DOHH2 (cell line): ENCODE results near the gene RGS2.

Source experiments
- H3F3A ChIP-seq: fragments of 200-600 bp; sonication (generic), shearing (Covaris generic); 2 replicates; pipeline ENCODE4 v1.6.0; 2016; ENCODE audit warnings: antibody characterized with exemption, mild to moderate bottlenecking; ENCODE audit not compliant: control insufficient read depth, insufficient read depth
- H3K27ac ChIP-seq: fragments of 200-600 bp; sonication (generic); 2 replicates; pipeline ENCODE4 v1.5.1; 2014; ENCODE audit warnings: low read depth, mild to moderate bottlenecking, low read length, moderate library complexity
- H3K27me3 ChIP-seq: fragments of 200-600 bp; sonication (generic); 2 replicates; pipeline ENCODE4 v1.6.1; 2014; ENCODE audit warnings: mild to moderate bottlenecking, low read length, mixed read lengths; ENCODE audit not compliant: control insufficient read depth
- H3K36me3 ChIP-seq: fragments of 200-600 bp; sonication (generic); 2 replicates; pipeline ENCODE4 v1.6.1; 2014; ENCODE audit warnings: mild to moderate bottlenecking, low read length, moderate library complexity, mixed read lengths; ENCODE audit not compliant: control insufficient read depth
- H3K4me1 ChIP-seq: fragments of 200-600 bp; sonication (generic); 2 replicates; pipeline ENCODE4 v1.6.1; 2014; ENCODE audit warnings: mild to moderate bottlenecking, low read length, mixed read lengths; ENCODE audit not compliant: control insufficient read depth
- H3K4me2 ChIP-seq: fragments of 200-600 bp; sonication (generic); 2 replicates; pipeline ENCODE4 v1.6.0; 2014; ENCODE audit warnings: mild to moderate bottlenecking, low read length, moderate library complexity
- H3K4me3 ChIP-seq: fragments of 200-600 bp; sonication (generic); 2 replicates; pipeline ENCODE4 v1.5.1; 2014; ENCODE audit warnings: mild to moderate bottlenecking, low read length, mixed read lengths
- H3K79me2 ChIP-seq: fragments of 200-600 bp; sonication (generic); 2 replicates; pipeline ENCODE4 v1.6.1; 2014; ENCODE audit warnings: mild to moderate bottlenecking, low read length, mixed read lengths; ENCODE audit not compliant: control insufficient read depth
- H3K9me2 ChIP-seq: fragments of 200-600 bp; sonication (generic); replicated peaks from 2 replicates; pipeline ENCODE4 v1.6.1; 2014; ENCODE audit warnings: mild to moderate bottlenecking, low read length, mixed read lengths; ENCODE audit not compliant: control insufficient read depth
- H3K9me3 ChIP-seq: fragments of 200-600 bp; sonication (generic); 2 replicates; pipeline ENCODE4 v1.6.1; 2014; ENCODE audit warnings: antibody characterized with exemption, low read length, mixed read lengths; ENCODE audit not compliant: control insufficient read depth, insufficient read depth
- H4K20me1 ChIP-seq: fragments of 200-600 bp; sonication (generic); 2 replicates; pipeline ENCODE4 v1.6.0; 2014; ENCODE audit warnings: low read depth, mild to moderate bottlenecking, antibody characterized with exemption, low read length, moderate library complexity; ENCODE audit not compliant: control insufficient read depth, insufficient read depth
- EZH2phosphoT487 ChIP-seq: fragments of 200-600 bp; sonication (generic); IDR thresholded peaks from 2 replicates; pipeline ENCODE4 v1.6.1; 2017; ENCODE audit warnings: borderline replicate concordance, mild to moderate bottlenecking, antibody characterized with exemption, low read length, moderate library complexity, mixed read lengths
- TF ChIP-seq, protein P1 (sequence below): fragments of 200-600 bp; sonication (generic); IDR thresholded peaks from one replicate; pipeline ENCODE4 v1.5.1; 2014; ENCODE audit warnings: antibody characterized with exemption, mild to moderate bottlenecking, low read depth, low read length; ENCODE audit not compliant: poor library complexity, severe bottlenecking

RGS2 gene

GRCh38 chr1:192766009-192766625 lies 42.7 kb upstream of the RGS2 start:
- no peaks in the 10 kb centered on the region for H3K9me3 ChIP-seq
- H3K27ac ChIP-seq: no peak overlapping the region
- no peaks in the 10 kb centered on the region for H3K9me2 ChIP-seq
- no peak for TF ChIP-seq EZH2phosphoT487
- TF ChIP-seq, protein P1, sequence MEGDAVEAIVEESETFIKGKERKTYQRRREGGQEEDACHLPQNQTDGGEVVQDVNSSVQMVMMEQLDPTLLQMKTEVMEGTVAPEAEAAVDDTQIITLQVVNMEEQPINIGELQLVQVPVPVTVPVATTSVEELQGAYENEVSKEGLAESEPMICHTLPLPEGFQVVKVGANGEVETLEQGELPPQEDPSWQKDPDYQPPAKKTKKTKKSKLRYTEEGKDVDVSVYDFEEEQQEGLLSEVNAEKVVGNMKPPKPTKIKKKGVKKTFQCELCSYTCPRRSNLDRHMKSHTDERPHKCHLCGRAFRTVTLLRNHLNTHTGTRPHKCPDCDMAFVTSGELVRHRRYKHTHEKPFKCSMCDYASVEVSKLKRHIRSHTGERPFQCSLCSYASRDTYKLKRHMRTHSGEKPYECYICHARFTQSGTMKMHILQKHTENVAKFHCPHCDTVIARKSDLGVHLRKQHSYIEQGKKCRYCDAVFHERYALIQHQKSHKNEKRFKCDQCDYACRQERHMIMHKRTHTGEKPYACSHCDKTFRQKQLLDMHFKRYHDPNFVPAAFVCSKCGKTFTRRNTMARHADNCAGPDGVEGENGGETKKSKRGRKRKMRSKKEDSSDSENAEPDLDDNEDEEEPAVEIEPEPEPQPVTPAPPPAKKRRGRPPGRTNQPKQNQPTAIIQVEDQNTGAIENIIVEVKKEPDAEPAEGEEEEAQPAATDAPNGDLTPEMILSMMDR: no peak
- H3K4me1 ChIP-seq: no peaks in the 10 kb centered on the region
- H4K20me1 ChIP-seq: no peaks in the 10 kb centered on the region
- H3K4me2 ChIP-seq: no peak overlapping the region
- no peak overlapping the region for H3K4me3 ChIP-seq
- H3K36me3 ChIP-seq: no peaks in the 10 kb centered on the region
- H3K79me2 ChIP-seq: no peaks in the 10 kb centered on the region
- no peaks in the 10 kb centered on the region for H3F3A ChIP-seq
- H3K27me3 ChIP-seq: no peaks in the 10 kb centered on the region

- TF ChIP-seq, protein P1: no peak
- TF ChIP-seq EZH2phosphoT487: no peak
- H3K4me2 ChIP-seq: no peak overlapping the region
- H4K20me1 ChIP-seq: no peaks in the 10 kb centered on the region
- no peaks in the 10 kb centered on the region for H3K27me3 ChIP-seq
- no peaks in the 10 kb centered on the region for H3K9me2 ChIP-seq
- no peaks in the 10 kb centered on the region for H3K79me2 ChIP-seq
- no peaks in the 10 kb centered on the region for H3K36me3 ChIP-seq
- H3K4me1 ChIP-seq: no peaks in the 10 kb centered on the region
- H3F3A ChIP-seq: no peaks in the 10 kb centered on the region
- H3K27ac ChIP-seq: no peak overlapping the region
- H3K4me3 ChIP-seq: no peak overlapping the region
- H3K9me3 ChIP-seq: no peaks in the 10 kb centered on the region
Observed at GRCh38 chr1:192766876-192767275, 42.0 kb upstream of the RGS2 start.

DNA sequence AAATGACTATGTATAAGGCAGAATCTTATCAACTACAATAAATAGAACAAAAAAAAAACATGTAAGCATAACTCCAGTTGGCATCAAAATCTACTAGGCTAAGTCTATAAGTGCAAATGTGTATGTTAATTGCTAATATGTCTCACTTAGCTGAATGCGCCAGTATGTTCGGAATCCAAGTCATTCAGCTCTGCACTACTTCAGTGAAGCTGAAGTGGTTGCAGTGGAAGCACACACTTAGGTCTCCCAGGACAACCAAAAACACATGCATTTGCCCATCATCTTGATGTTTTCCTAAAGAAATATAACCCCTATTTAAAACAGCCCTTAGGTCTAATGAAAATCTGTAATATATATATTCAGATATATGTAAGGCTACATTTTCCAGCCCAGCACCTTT lies 41.0 kb upstream of the RGS2 start:
- TF ChIP-seq EZH2phosphoT487: no peak
- TF ChIP-seq, protein P1: no peak
- Histone ChIP-seq H3K36me3 (no peaks in the 10 kb centered on the region), H4K20me1 (no peaks in the 10 kb centered on the region), H3K27ac (no peak overlapping the region), H3K9me2 (no peaks in the 10 kb centered on the region), H3K79me2 (no peaks in the 10 kb centered on the region), H3K9me3 (no peaks in the 10 kb centered on the region), H3K27me3 (no peaks in the 10 kb centered on the region), H3K4me1 (no peaks in the 10 kb centered on the region), H3F3A (no peaks in the 10 kb centered on the region), H3K4me2 (no peak overlapping the region), H3K4me3 (no peak overlapping the region)
